IMR-90 (cell line): Measurements from ENCODE around the gene SLC6A3. TPM values are rescaled to one million over a fixed set of nuclear protein-coding genes. Genes with fewer than 3 reads are reported as not detected.

Source experiments
- ATAC-seq: fragments of 200-7000 bp; cut with Tn5 transposase; 2 replicates; pipeline ENCODE4 v1.9.1; 2020; ENCODE audit warnings: low read depth, mild to moderate bottlenecking, moderate library complexity
- BruUV-seq: library from RNA; stranded (reverse); fragments of 400-500 nt; replicated peaks from 2 replicates; lab custom pipeline; 2021; lab: Mats Ljungman, UMichigan
- CTCF ChIA-PET: fragments of 300-600 bp; formaldehyde crosslinking; extraction: SDS; loops from one replicate; lab custom pipeline; 2021; ENCODE audit warnings: antibody characterized with exemption; lab: Yijun Ruan, JAX
- POLR2A ChIA-PET: fragments of 300-600 bp; sonication (Branson Sonifier 250); formaldehyde crosslinking; loops from one replicate; lab custom pipeline; 2022; ENCODE audit warnings: antibody characterized with exemption; ENCODE audit not compliant: unreplicated experiment; lab: Charles Lee
- DNase-seq: peaks from one replicate; pipeline ENCODE4 v3.0.0; 2013
- H2AFZ ChIP-seq: replicated peaks from 2 replicates; pipeline ENCODE3; 2013; ENCODE audit warnings: low read length, mild to moderate bottlenecking; ENCODE audit not compliant: poor library complexity
- H2AK5ac ChIP-seq: 2 replicates; pipeline ENCODE4 v1.6.1; 2013; ENCODE audit warnings: low read depth, low read length, inconsistent platforms
- H2AK9ac ChIP-seq: replicated peaks from 2 replicates; pipeline ENCODE3; 2013; ENCODE audit warnings: mild to moderate bottlenecking, low read depth, low read length, moderate library complexity; ENCODE audit not compliant: poor library complexity
- H2BK120ac ChIP-seq: 2 replicates; pipeline ENCODE4 v1.6.1; 2013; ENCODE audit warnings: low read depth, low read length, inconsistent platforms
- H2BK15ac ChIP-seq: 3 replicates; pipeline ENCODE4 v1.6.1; 2013; ENCODE audit warnings: low read depth, low read length, inconsistent platforms
- H2BK20ac ChIP-seq: 2 replicates; pipeline ENCODE4 v1.6.1; 2013; ENCODE audit warnings: low read depth, mild to moderate bottlenecking, inconsistent platforms, low read length, moderate library complexity
- H2BK5ac ChIP-seq: 2 replicates; pipeline ENCODE4 v1.6.1; 2013; ENCODE audit warnings: mild to moderate bottlenecking, low read depth, low read length, inconsistent platforms; ENCODE audit not compliant: poor library complexity, severe bottlenecking
- H3K14ac ChIP-seq: replicated peaks from 2 replicates; pipeline ENCODE4 v1.6.1; 2013; ENCODE audit warnings: low read depth, low read length, inconsistent platforms
- H3K18ac ChIP-seq: 2 replicates; pipeline ENCODE4 v1.6.1; 2013; ENCODE audit warnings: low read depth, low read length, control low read depth
- H3K23ac ChIP-seq: 2 replicates; pipeline ENCODE4 v1.6.1; 2013; ENCODE audit warnings: low read depth, low read length, inconsistent platforms
- H3K27ac ChIP-seq: 2 replicates; pipeline ENCODE4 v1.5.1; 2013; ENCODE audit warnings: mild to moderate bottlenecking, control low read depth, low read length; ENCODE audit not compliant: insufficient read depth
- H3K27me3 ChIP-seq: 2 replicates; pipeline ENCODE4 v1.6.1; 2013; ENCODE audit warnings: low read length; ENCODE audit not compliant: control insufficient read depth, insufficient read depth
- H3K36me3 ChIP-seq: 2 replicates; pipeline ENCODE4 v1.6.1; 2013; ENCODE audit warnings: low read length, mixed read lengths; ENCODE audit not compliant: control insufficient read depth, insufficient read depth
- H3K4ac ChIP-seq: 2 replicates; pipeline ENCODE4 v1.6.1; 2013; ENCODE audit warnings: low read depth, low read length, inconsistent platforms
- H3K4me1 ChIP-seq: 2 replicates; pipeline ENCODE4 v1.6.1; 2013; ENCODE audit warnings: low read length, mixed read lengths; ENCODE audit not compliant: control insufficient read depth, insufficient read depth
- H3K4me2 ChIP-seq: 2 replicates; pipeline ENCODE4 v1.6.1; 2013; ENCODE audit warnings: low read depth, mild to moderate bottlenecking, control low read depth, low read length, moderate library complexity
- H3K4me3 ChIP-seq: 2 replicates; pipeline ENCODE4 v1.5.1; 2013; ENCODE audit warnings: low read depth, mild to moderate bottlenecking, control low read depth, low read length, moderate library complexity; ENCODE audit not compliant: insufficient read depth
- H3K56ac ChIP-seq: 2 replicates; pipeline ENCODE4 v1.6.1; 2013; ENCODE audit warnings: low read length, inconsistent platforms; ENCODE audit not compliant: insufficient read depth; ENCODE audit errors: extremely low read depth
- H3K79me1 ChIP-seq, 2 experiments: 2 replicates each; pipeline ENCODE4 v1.6.1; 2013; ENCODE audit warnings: low read length in 2 of 2, inconsistent platforms in 1 of 2, low read depth in 1 of 2
- H3K9ac ChIP-seq: 2 replicates; pipeline ENCODE4 v1.6.1; 2013; ENCODE audit warnings: low read depth, low read length, control low read depth
- H3K9me1 ChIP-seq: 2 replicates; pipeline ENCODE4 v1.6.1; 2013; ENCODE audit warnings: low read length, inconsistent platforms; ENCODE audit not compliant: insufficient read depth
- H3K9me3 ChIP-seq: 2 replicates; pipeline ENCODE4 v1.6.1; 2013; ENCODE audit warnings: low read length; ENCODE audit not compliant: control insufficient read depth, insufficient read depth
- H4K20me1 ChIP-seq: 2 replicates; pipeline ENCODE4 v1.6.1; 2013; ENCODE audit warnings: low read length, inconsistent platforms; ENCODE audit not compliant: insufficient read depth
- H4K5ac ChIP-seq: 2 replicates; pipeline ENCODE4 v1.6.1; 2013; ENCODE audit warnings: mild to moderate bottlenecking, low read depth, low read length, control low read depth
- H4K8ac ChIP-seq, 2 experiments: 2 replicates each; pipeline ENCODE4 v1.6.1; 2013; ENCODE audit warnings: low read depth in 2 of 2, low read length in 2 of 2, control low read depth in 1 of 2, inconsistent platforms in 1 of 2
- H4K91ac ChIP-seq: 2 replicates; pipeline ENCODE4 v1.6.1; 2013; ENCODE audit warnings: low read depth, low read length, inconsistent platforms; ENCODE audit not compliant: insufficient read depth
- BHLHE40 ChIP-seq: fragments of 150-350 bp; IDR thresholded peaks from 2 replicates; pipeline ENCODE4 v1.6.1; 2016; ENCODE audit warnings: mild to moderate bottlenecking, low read depth, low read length
- CEBPB ChIP-seq: IDR thresholded peaks from 2 replicates; pipeline ENCODE4 v1.6.1; 2012; ENCODE audit warnings: low read depth, low read length, improper control_type of control experiment
- CHD1 ChIP-seq: IDR thresholded peaks from 2 replicates; pipeline ENCODE4 v1.6.1; 2012; ENCODE audit warnings: low read depth, low read length, improper control_type of control experiment
- FOS ChIP-seq: fragments of 150-350 bp; IDR thresholded peaks from 2 replicates; pipeline ENCODE4 v1.6.1; 2016; ENCODE audit warnings: low read depth, low read length
- MAFK ChIP-seq: IDR thresholded peaks from 2 replicates; pipeline ENCODE4 v1.6.1; 2012; ENCODE audit warnings: low read depth, low read length, improper control_type of control experiment
- MAZ ChIP-seq: IDR thresholded peaks from 2 replicates; pipeline ENCODE4 v1.6.1; 2012; ENCODE audit warnings: low read depth, mild to moderate bottlenecking, low read length, improper control_type of control experiment, moderate library complexity, borderline replicate concordance
- MXI1 ChIP-seq: IDR thresholded peaks from 2 replicates; pipeline ENCODE4 v1.6.1; 2012; ENCODE audit warnings: low read depth, mild to moderate bottlenecking, low read length, moderate library complexity, borderline replicate concordance
- POLR2A ChIP-seq: IDR thresholded peaks from 2 replicates; pipeline ENCODE4 v1.6.1; 2012; ENCODE audit warnings: mild to moderate bottlenecking, low read depth, low read length
- RFX5 ChIP-seq: IDR thresholded peaks from 2 replicates; pipeline ENCODE4 v1.8.0; 2012; ENCODE audit warnings: low read depth, mild to moderate bottlenecking, low read length, moderate library complexity
- WGBS, 2 experiments: methylation state at CpG; one replicate each; pipeline versions ENCODE4 v1.1.5 to v1.1.7; 2013; ENCODE audit warnings: missing lambda C conversion rate in 2 of 2; ENCODE audit not compliant: insufficient read length in 1 of 2; ENCODE audit errors: extremely low coverage in 2 of 2; 5-methylcytosine and 5-hydroxymethylcytosine counted together
- dilution Hi-C: fragments of 300-500 bp; cut with HindIII; formaldehyde crosslinking; loops from one replicate; pipeline ENCODE4 v1.14.3; 2018; ENCODE audit warnings: low sequenced_read_pairs; ENCODE audit not compliant: unreplicated experiment
- in situ Hi-C: fragments of 300-500 bp; cut with MboI; formaldehyde crosslinking; loops from 3 replicates; pipeline ENCODE4 v1.14.3; 2019; ENCODE audit warnings: low sequenced_read_pairs, inconsistent platforms, mixed read lengths
- intact Hi-C: fragments of 100-400 bp; cut with micrococcal nuclease; formaldehyde crosslinking; loops from 2 replicates; pipeline ENCODE4 v1.10.0; 2022
- polyA plus RNA-seq, 3 experiments: library from polyadenylated mRNA; depleted of rRNA; stranded (reverse); fragments of >200 nt; gene quantifications; 2 replicates each; pipeline ENCODE4 v1.2.3, GENCODE V29; 2012; ENCODE audit warnings: low replicate concordance in 1 of 3
- total RNA-seq: library from RNA; depleted of rRNA; stranded (reverse); fragments of >200 nt; gene quantifications from 2 replicates; pipeline ENCODE4 v1.2.3, GENCODE V29; 2012
- TF ChIP-seq, protein P1 (sequence below): fragments of 150-350 bp; IDR thresholded peaks from 2 replicates; pipeline ENCODE4 v1.6.1; 2017; ENCODE audit warnings: mild to moderate bottlenecking, antibody characterized with exemption, low read length, low read depth
- TF ChIP-seq, protein P2 (sequence below): conservative IDR thresholded peaks from 2 replicates; pipeline ENCODE4 v1.5.1; 2012; ENCODE audit warnings: mild to moderate bottlenecking, low read depth, low read length, improper control_type of control experiment

The SLC6A3 gene
- total and polyA plus RNA-seq, 2 of the 4 experiments (the other 2 are of a cell fraction), result not detected

DNA sequence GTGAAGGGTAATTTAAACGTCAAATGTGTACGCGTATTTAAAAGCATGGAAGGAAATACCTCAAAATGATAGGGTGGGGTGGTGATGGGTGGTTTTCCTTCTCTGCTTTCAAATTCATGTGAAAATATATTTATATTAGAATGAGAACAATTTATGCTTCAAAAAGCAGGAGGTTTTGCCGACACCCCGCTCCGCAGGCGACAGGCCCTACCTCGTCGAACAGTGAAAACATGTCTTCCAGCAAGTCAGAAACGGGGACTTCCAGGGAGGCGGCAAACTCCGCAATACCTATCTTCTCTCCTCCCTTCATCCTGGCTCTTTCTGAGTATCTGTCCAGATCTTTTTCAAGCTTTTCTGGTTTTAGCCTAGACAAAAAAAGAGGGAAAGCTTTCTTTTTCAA, 28.5 kb upstream of the SLC6A3 start:
- no peak overlapping the region for H3K4me3 ChIP-seq
- no peak overlapping the region for H2BK120ac ChIP-seq
- H3K79me1 ChIP-seq, result no peaks in the 10 kb centered on the region; a peak in 1 of 4 replicates
- BruUV-seq, result no TSS peak
- H3K56ac ChIP-seq, result no peak overlapping the region
- H3K23ac ChIP-seq, result no peak overlapping the region
- no peak overlapping the region for H3K27ac ChIP-seq
- TF ChIP-seq, protein P1, sequence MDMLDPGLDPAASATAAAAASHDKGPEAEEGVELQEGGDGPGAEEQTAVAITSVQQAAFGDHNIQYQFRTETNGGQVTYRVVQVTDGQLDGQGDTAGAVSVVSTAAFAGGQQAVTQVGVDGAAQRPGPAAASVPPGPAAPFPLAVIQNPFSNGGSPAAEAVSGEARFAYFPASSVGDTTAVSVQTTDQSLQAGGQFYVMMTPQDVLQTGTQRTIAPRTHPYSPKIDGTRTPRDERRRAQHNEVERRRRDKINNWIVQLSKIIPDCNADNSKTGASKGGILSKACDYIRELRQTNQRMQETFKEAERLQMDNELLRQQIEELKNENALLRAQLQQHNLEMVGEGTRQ, result no peak
- TF ChIP-seq BHLHE40, result no peak
- TF ChIP-seq MXI1, result no peak
- TF ChIP-seq, protein P2, sequence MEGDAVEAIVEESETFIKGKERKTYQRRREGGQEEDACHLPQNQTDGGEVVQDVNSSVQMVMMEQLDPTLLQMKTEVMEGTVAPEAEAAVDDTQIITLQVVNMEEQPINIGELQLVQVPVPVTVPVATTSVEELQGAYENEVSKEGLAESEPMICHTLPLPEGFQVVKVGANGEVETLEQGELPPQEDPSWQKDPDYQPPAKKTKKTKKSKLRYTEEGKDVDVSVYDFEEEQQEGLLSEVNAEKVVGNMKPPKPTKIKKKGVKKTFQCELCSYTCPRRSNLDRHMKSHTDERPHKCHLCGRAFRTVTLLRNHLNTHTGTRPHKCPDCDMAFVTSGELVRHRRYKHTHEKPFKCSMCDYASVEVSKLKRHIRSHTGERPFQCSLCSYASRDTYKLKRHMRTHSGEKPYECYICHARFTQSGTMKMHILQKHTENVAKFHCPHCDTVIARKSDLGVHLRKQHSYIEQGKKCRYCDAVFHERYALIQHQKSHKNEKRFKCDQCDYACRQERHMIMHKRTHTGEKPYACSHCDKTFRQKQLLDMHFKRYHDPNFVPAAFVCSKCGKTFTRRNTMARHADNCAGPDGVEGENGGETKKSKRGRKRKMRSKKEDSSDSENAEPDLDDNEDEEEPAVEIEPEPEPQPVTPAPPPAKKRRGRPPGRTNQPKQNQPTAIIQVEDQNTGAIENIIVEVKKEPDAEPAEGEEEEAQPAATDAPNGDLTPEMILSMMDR, result no peak
- no peak for TF ChIP-seq MAFK
- no peak for TF ChIP-seq CEBPB
- TF ChIP-seq MAZ, result no peak
- no peak for TF ChIP-seq CHD1
- TF ChIP-seq FOS, result no peak
- TF ChIP-seq RFX5, result no peak
- TF ChIP-seq POLR2A, result no peak
- no peak overlapping the region for H4K8ac ChIP-seq
- in situ Hi-C loops, result no loop called here
- ChIA-PET POLR2A (no interaction called here), CTCF (no interaction called here)
- H4K91ac ChIP-seq, result no peak overlapping the region
- dilution Hi-C loops, result no loop called here
- H2AK9ac ChIP-seq, result no peak overlapping the region
- no peak overlapping the region for H3K14ac ChIP-seq
- H2AFZ ChIP-seq, result no peak overlapping the region
- H3K9me3 ChIP-seq, result no peaks in the 10 kb centered on the region
- H2BK15ac ChIP-seq, result no peak overlapping the region
- H3K4ac ChIP-seq, result no peak overlapping the region
- ATAC-seq (no peak), DNase-seq (no peak)
- no peaks in the 10 kb centered on the region for H3K4me1 ChIP-seq
- no peak overlapping the region for H2AK5ac ChIP-seq
- H3K4me2 ChIP-seq, result no peak overlapping the region
- H3K27me3 ChIP-seq, result no peaks in the 10 kb centered on the region
- H2BK5ac ChIP-seq, result no peak overlapping the region
- H4K5ac ChIP-seq, result no peak overlapping the region
- H3K9ac ChIP-seq, result no peak overlapping the region
- no peaks in the 10 kb centered on the region; the same call in 1 of the 2 replicates for H4K20me1 ChIP-seq
- no peak overlapping the region for H3K18ac ChIP-seq
- H3K36me3 ChIP-seq, result peaks cover 67% of the 10 kb centered on the region
- no peaks in the 10 kb centered on the region for H3K9me1 ChIP-seq
- WGBS, 2 experiments, result 90% methylated on average over 2 of the region's 12 CpGs; no CpG with 5 or more reads in 1 of the 2 experiments
- intact Hi-C loops, result no loop called here
- H2BK20ac ChIP-seq, result no peak overlapping the region
